ENCODE results near the gene RPL32. TPM values are rescaled to one million over a fixed set of nuclear protein-coding genes. Genes with fewer than 3 reads are reported as not detected.

RPL32 gene
- total and polyA plus RNA-seq, 9 of the 15 experiments (the other 6 are each of a cell fraction or from before 2014, with no cell fraction given): 2,738 to 6,200 (median 4,286) TPM

- TF ChIP-seq ZNF407 (IDR thresholded peaks at IDR 0.05; ENCODE audit: low read depth) (no peak), BCLAF1 (IDR thresholded peaks at IDR 0.05; ENCODE audit: borderline replicate concordance in 1 of 2, control insufficient read depth in 1 of 2, low read depth in 2 of 2, low read length in 1 of 2) (no peak), SMARCA4 (IDR thresholded peaks at IDR 0.05) (no peak), PRMT5 (CRISPR knock-in tag; IDR thresholded peaks at IDR 0.05) (no peak), MTA1 (IDR thresholded peaks at IDR 0.05; ENCODE audit: borderline replicate concordance) (no peak), PPARD (CRISPR knock-in tag; IDR thresholded peaks at IDR 0.05) (no peak)
Observed at GRCh38 chr3:12885583-12885930, 44.2 kb upstream of the RPL32 start (continued).
